Nephron progenitor cell (in vitro differentiated cells): ENCODE measurements around the gene TLR5.

ENCODE experiments used
- DNase-seq: peaks from one replicate; pipeline ENCODE4 v3.0.0; 2021
- H3K27ac Mint-ChIP-seq: 2 replicates; pipeline ENCODE4 v1.8.0; 2021; ENCODE audit warnings: mild to moderate bottlenecking, moderate library complexity, mixed read lengths
- H3K27me3 Mint-ChIP-seq: 2 replicates; pipeline ENCODE4 v1.8.0; 2021; ENCODE audit warnings: mild to moderate bottlenecking, low read depth, mixed read lengths; ENCODE audit not compliant: poor library complexity
- H3K36me3 Mint-ChIP-seq: 2 replicates; pipeline ENCODE4 v1.8.0; 2021; ENCODE audit warnings: low read depth, mixed read lengths
- H3K4me1 Mint-ChIP-seq: 2 replicates; pipeline ENCODE4 v1.8.0; 2021; ENCODE audit warnings: mixed read lengths
- H3K4me3 Mint-ChIP-seq: 2 replicates; pipeline ENCODE4 v1.8.0; 2021; ENCODE audit warnings: mild to moderate bottlenecking, moderate library complexity, mixed read lengths
- H3K9me3 Mint-ChIP-seq: 2 replicates; pipeline ENCODE4 v1.8.0; 2021; ENCODE audit warnings: mild to moderate bottlenecking, moderate library complexity, mixed read lengths
- TF ChIP-seq, protein P1 (sequence below): fragments of 200-600 bp; sonication (generic); IDR thresholded peaks from 2 replicates; pipeline ENCODE4 v1.5.0; 2021; ENCODE audit warnings: antibody characterized with exemption

The TLR5 gene

DNA sequence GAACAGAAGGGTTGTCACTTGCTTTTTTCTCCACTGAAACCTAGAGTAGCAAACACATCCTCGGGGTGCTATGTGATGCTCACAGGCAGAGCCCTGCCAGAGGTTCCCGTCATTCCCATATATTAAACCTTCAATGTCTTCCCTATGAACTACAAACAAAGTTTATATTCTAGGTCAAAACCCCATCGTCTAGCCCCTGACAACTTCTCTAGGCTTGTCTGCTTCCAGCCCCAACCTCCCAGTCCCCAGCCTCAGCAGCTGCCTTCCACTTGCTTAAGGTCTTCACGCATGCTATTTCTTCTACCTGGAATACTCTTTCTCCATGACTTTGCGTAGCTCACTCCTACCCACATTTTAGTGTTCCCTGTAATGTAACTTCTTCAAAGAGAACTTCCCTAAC, 1.9 kb upstream of the TLR5 start:
- H3K9me3 Mint-ChIP-seq = peaks cover 20% of the 10 kb centered on the region
- TF ChIP-seq, protein P1, sequence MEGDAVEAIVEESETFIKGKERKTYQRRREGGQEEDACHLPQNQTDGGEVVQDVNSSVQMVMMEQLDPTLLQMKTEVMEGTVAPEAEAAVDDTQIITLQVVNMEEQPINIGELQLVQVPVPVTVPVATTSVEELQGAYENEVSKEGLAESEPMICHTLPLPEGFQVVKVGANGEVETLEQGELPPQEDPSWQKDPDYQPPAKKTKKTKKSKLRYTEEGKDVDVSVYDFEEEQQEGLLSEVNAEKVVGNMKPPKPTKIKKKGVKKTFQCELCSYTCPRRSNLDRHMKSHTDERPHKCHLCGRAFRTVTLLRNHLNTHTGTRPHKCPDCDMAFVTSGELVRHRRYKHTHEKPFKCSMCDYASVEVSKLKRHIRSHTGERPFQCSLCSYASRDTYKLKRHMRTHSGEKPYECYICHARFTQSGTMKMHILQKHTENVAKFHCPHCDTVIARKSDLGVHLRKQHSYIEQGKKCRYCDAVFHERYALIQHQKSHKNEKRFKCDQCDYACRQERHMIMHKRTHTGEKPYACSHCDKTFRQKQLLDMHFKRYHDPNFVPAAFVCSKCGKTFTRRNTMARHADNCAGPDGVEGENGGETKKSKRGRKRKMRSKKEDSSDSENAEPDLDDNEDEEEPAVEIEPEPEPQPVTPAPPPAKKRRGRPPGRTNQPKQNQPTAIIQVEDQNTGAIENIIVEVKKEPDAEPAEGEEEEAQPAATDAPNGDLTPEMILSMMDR = no peak
- H3K4me1 Mint-ChIP-seq = peaks cover 24% of the 10 kb centered on the region
- peaks cover 17% of the 10 kb centered on the region for H3K27me3 Mint-ChIP-seq
- no peak for DNase-seq
- no peaks in the 10 kb centered on the region for H3K36me3 Mint-ChIP-seq
- H3K4me3 Mint-ChIP-seq = no peak overlapping the region
- no peak overlapping the region for H3K27ac Mint-ChIP-seq

DNA sequence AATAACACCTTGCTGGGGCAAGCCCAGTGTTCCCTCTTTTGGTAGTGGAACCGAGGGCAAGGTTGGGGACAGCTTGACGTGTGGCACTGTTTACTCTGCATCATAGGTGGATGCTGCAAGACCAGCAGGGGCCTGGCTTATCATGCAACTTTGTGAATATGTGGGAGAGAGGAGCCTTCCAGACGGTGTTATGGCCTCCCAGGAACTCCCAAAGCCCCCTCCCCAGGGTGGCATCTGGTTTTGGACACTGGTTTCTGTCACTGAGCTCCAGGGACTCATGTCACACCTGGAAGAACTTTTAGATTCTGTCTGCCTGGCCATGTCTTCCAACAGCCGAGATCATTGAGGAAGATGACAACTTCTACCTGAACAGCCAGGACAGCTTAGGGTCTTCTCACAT, 1.4 kb upstream of the TLR5 start:
- Mint-ChIP-seq H3K27me3 (peaks cover 17% of the 10 kb centered on the region), H3K9me3 (peaks cover 20% of the 10 kb centered on the region), H3K4me3 (no peak overlapping the region), H3K27ac (no peak overlapping the region), H3K36me3 (no peaks in the 10 kb centered on the region), H3K4me1 (peaks cover 24% of the 10 kb centered on the region)
- TF ChIP-seq, protein P1 = no peak
- DNase-seq = no peak

DNA sequence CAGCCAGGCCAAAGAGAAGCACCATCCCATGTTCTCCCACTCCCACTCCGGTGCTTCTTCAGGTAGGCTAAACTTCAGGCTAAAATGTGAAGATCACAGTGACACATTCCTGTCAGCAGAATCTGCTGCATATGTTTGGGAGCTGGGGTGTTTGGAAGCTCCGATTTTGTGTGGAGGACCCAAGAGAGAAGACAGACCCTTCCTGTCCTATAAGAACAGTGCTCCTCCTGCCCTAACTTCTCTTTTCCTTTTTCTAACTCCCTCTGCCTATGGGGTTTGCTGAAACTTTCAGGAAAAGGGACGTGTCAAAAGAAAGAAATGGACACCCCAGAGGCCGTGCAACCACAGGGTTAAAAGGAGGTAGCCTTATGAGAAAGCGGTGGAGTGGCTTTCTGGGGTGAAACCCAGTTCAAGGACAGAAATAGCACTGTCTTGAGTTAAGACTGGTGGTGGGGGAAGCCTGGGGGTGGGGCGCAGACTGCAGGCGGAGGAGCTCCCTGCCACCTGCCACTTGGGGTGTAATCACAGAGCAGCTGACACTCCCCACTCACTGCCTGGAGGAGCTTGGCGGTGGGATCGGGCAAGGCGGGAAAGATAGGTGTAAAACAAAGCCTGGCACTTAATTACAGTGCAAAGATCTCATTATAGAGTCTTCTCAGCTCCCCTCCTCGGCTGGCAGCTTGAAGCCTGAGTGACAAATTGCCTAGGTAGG, 645 bp upstream of the TLR5 start:
- TF ChIP-seq, protein P1 = no peak
- no peak for DNase-seq
- Mint-ChIP-seq H3K36me3 (no peaks in the 10 kb centered on the region), H3K27me3 (peaks cover 17% of the 10 kb centered on the region), H3K9me3 (peaks cover 18% of the 10 kb centered on the region), H3K4me3 (peak overlapping the region; percentile 73), H3K27ac (no peak overlapping the region), H3K4me1 (peaks cover 24% of the 10 kb centered on the region)

DNA sequence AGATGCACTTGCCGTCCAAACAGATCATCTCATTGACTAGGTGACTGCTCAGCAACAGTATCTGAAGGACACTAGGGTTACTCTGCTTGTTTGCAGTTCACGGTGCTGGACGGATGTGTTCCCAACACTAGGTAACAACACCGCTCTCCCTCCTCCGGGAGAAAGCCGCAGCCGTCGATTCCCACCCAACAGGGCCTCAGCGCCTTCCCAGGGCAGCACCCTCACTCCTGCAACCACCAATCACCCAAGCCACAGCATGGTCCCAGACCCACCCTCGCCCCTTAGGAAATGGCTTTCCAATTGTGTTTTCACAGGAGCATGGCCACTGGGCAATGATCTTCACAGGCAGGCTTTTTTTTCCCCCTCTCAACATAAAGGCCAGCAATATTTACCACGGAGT, 779 bp downstream of the TLR5 start:
- no peak overlapping the region for H3K27ac Mint-ChIP-seq
- peaks cover 26% of the 10 kb centered on the region for H3K27me3 Mint-ChIP-seq
- H3K4me1 Mint-ChIP-seq = peaks cover 24% of the 10 kb centered on the region
- no peak for DNase-seq
- H3K4me3 Mint-ChIP-seq = peak overlapping the region; percentile 74
- peaks cover 9% of the 10 kb centered on the region for H3K9me3 Mint-ChIP-seq
- no peaks in the 10 kb centered on the region for H3K36me3 Mint-ChIP-seq
- TF ChIP-seq, protein P1 = no peak

DNA sequence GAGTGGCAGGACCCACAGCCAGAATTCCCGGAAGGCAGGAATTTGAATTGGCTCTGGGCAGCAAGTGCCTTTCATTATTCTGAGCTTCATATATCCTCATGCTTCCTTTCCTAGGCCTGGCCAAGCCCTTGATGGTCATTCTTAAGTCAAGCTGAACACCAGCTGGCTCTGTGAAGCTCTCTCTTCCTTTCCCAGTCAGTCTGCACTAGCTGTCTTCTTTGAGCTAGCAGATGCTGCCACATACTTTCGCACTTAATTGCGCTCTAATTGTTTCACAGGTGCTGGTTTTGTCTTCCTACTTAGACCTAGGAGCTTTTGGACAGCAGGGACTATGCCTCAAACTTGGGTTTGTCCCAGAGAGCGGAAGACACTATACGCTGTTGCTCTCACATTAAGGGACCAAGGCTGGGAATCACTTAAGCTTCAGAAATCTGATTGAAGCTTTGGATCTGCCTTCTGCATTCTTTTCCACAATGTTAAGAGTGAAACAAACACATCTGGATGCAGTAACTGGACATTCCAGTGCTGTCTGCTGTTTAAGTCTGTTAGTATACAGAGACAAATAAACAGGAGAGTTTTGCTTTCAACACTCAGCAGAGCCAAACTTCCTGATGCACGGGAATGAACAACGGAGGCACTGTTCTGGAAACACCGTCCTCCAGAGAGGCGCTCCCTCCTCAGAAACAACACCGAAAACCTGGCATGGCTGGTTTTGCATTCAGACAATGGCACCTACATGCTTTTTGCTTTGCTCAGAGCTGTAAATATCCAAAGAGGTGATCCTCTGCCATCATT, 2.2 kb downstream of the TLR5 start:
- Mint-ChIP-seq H3K36me3 (no peaks in the 10 kb centered on the region), H3K27ac (no peak overlapping the region), H3K4me3 (no peak overlapping the region), H3K4me1 (peaks cover 24% of the 10 kb centered on the region), H3K9me3 (no peaks in the 10 kb centered on the region), H3K27me3 (peaks cover 32% of the 10 kb centered on the region)
- TF ChIP-seq, protein P1 = no peak
- no peak for DNase-seq
